Heart right ventricle (tissue), 16 donors: ENCODE data around the gene RPLP2. TPM values are rescaled to one million over a fixed set of nuclear protein-coding genes. Genes with fewer than 3 reads are reported as not detected.
A peak's percentile ranks its signal among the peaks of the same experiment; 100 is the strongest.

Experiments used
- ATAC-seq, 8 donors: fragments of 200-7000 bp; cut with Tn5 transposase; one replicate each; pipeline ENCODE4 v1.9.1; 2020; ENCODE audit warnings: mild to moderate bottlenecking in 8 of 8, moderate library complexity in 8 of 8, moderate number of reproducible peaks in 1 of 8
- DNase-seq, 2 donors: peaks; one replicate each; pipeline ENCODE4 v3.0.0-alpha.2; 2020
- H3K27ac ChIP-seq, 10 donors: fragments of 200-600 bp; sonication (generic) in 2 of 10; one replicate each; pipeline versions ENCODE4 v1.5.0 to v1.8.0; 2020 to 2022; ENCODE audit warnings: mild to moderate bottlenecking in 3 of 10
- H3K27me3 ChIP-seq, 7 donors: fragments of 200-600 bp; one replicate each; pipeline ENCODE4 v1.8.0; 2021 to 2022; ENCODE audit warnings: mild to moderate bottlenecking in 2 of 7
- H3K36me3 ChIP-seq, 9 donors: fragments of 200-600 bp; sonication (generic) in 1 of 9; one replicate each; pipeline versions ENCODE4 v1.5.0 to v1.8.0; 2020 to 2022; ENCODE audit warnings: mild to moderate bottlenecking in 2 of 9
- H3K4me1 ChIP-seq, 9 donors: fragments of 200-600 bp; sonication (generic) in 1 of 9; one replicate each; pipeline versions ENCODE4 v1.5.0 to v1.8.0; 2020 to 2022; ENCODE audit warnings: mild to moderate bottlenecking in 4 of 9
- H3K4me3 ChIP-seq, 10 donors: fragments of 200-600 bp; sonication (generic) in 2 of 10; one replicate each; pipeline versions ENCODE4 v1.5.0 to v1.8.0; 2020 to 2022; ENCODE audit warnings: mild to moderate bottlenecking in 7 of 10, moderate library complexity in 2 of 10
- H3K9me3 ChIP-seq, 11 donors: fragments of 200-600 bp in 10 of 11; sonication (generic) in 2 of 11; one replicate each; pipeline versions ENCODE4 v1.5.0 to v1.8.0; 2013 to 2022; ENCODE audit warnings: mild to moderate bottlenecking in 2 of 11, control low read depth in 1 of 11, moderate library complexity in 1 of 11
- WGBS, 2 donors: extraction: QIAGEN DNeasy Blood & Tissue Kit; methylation state at CpG; one replicate each; pipeline ENCODE4 v1.1.7; 2013; ENCODE audit warnings: inconsistent platforms in 1 of 2; 5-methylcytosine and 5-hydroxymethylcytosine counted together
- intact Hi-C, 10 donors: fragments of 100-400 bp; cut with DNase I; formaldehyde crosslinking; loops; one replicate each; pipeline versions ENCODE4 v1.11.1 to v1.14.2; 2022
- polyA plus RNA-seq, 2 donors: library from polyadenylated mRNA; stranded (reverse); fragments of 200-250 nt; gene quantifications; one replicate each; pipeline ENCODE4 v1.2.3, GENCODE V29; 2013
- total RNA-seq, 10 donors: library from RNA; stranded (reverse); fragmentation: NEBNext Ultra II Directional in 3 of 10; extraction: Animal tissue kit (Norgen Biotek cat#: 25700) in 3 of 10; gene quantifications; one replicate each; pipeline versions ENCODE4 v1.2.1 to v1.2.4, GENCODE V29; 2021 to 2023
- TF ChIP-seq, protein P1 (sequence below), 9 donors: fragments of 200-600 bp; sonication (generic) in 2 of 9; IDR thresholded peaks; one replicate each; pipeline versions ENCODE4 v1.5.0 to v1.8.0; 2021 to 2022; ENCODE audit warnings: antibody characterized with exemption in 9 of 9, mild to moderate bottlenecking in 5 of 9, moderate library complexity in 1 of 9
- donor health status: Arrhythmogenic right ventricular cardiomyopathy.
- donor health status: ischemic (EF 13 %, LVEDD 7.1; RV severe dilation, severe dysfunction).
- donor health status: healthy with polysubstance abuse.
- donor health status: DM: no; HTN: yes; CAD: no.
- donor health status: DM: no; HTN: no; CAD: no.
- donor health status: ischemic (EF 25% LVEDD 6.9; RV normal size, moderate dysfunction).
- donor health status: ischemic (EF 25% LVEDD 5.7; RV mildly dilated, moderate dysfunction).
- donor health status: healthy.
- donor health status: DM: yes; HTN: yes; CAD: no.
- donor health status: Ischemic cardiomyopathy.
- donor health status: ischemic (EF 35%, LVEDD 5.7; RV mildly dilated, moderate dysfunction).
- donor health status: nonischemic (EF 11% LVEDD 7.7; RV severe dilation, severe dysfunction).
- donor health status: DM: yes; HTN: yes; CAD: no.
- donor health status: PGD.
- donor health status: ischemic (EF 29% LVEDD 5.4; RV normal size, mild dysfunction).
- donor health status: nonischemic (EF 23%, LVEDD 6.1; RV moderate dilation, normal function).

RPLP2 gene
- total and polyA plus RNA-seq, 12 donors, result 765 to 1,699 (median 918) TPM

DNA sequence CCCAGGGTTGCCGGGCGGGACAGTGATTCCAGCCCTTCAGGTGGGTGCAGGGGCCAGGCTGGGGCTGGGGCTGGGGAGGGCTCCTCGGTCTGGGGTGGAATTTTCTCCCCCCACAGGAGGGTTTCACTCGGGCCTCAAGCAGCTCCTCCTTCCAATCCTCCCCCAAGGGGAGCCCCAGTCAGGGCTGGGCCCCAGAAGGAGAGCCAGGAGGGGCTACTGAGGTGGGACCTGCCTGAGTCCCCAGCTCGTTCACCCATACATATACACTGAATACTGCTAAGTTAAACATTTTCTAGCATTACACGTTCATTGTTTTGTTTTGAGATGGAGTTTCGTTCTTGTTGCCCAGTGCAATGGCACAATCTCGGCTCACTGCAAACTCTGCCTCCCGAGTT is 16.5 kb downstream of the RPLP2 start:
- H3K4me1 ChIP-seq, result peaks cover 40 to 88% (median 70%) of the 10 kb centered on the region in 9 donors
- H3K27ac ChIP-seq, result peak overlapping the region in 8 of 10 donors; percentile 72 to 90 (median 88)
- H3K27me3 ChIP-seq, result peaks cover 0 to 50% (median 0%) of the 10 kb centered on the region in 7 donors
- intact Hi-C loops, result no loop called here
- peaks cover 0 to 46% (median 20%) of the 10 kb centered on the region in 9 donors for H3K36me3 ChIP-seq
- DNase-seq, result no peak
- no peaks in the 10 kb centered on the region for H3K9me3 ChIP-seq
- ATAC-seq, result no peak
- WGBS, 2 donors, result 81 to 83% methylated on average over 9 of the region's 9 CpGs
- peak overlapping the region in 3 of 10 donors; percentile 58 to 60 (median 60) for H3K4me3 ChIP-seq
- TF ChIP-seq, protein P1, sequence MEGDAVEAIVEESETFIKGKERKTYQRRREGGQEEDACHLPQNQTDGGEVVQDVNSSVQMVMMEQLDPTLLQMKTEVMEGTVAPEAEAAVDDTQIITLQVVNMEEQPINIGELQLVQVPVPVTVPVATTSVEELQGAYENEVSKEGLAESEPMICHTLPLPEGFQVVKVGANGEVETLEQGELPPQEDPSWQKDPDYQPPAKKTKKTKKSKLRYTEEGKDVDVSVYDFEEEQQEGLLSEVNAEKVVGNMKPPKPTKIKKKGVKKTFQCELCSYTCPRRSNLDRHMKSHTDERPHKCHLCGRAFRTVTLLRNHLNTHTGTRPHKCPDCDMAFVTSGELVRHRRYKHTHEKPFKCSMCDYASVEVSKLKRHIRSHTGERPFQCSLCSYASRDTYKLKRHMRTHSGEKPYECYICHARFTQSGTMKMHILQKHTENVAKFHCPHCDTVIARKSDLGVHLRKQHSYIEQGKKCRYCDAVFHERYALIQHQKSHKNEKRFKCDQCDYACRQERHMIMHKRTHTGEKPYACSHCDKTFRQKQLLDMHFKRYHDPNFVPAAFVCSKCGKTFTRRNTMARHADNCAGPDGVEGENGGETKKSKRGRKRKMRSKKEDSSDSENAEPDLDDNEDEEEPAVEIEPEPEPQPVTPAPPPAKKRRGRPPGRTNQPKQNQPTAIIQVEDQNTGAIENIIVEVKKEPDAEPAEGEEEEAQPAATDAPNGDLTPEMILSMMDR (IDR thresholded peaks at IDR 0.05), result no peak

DNA sequence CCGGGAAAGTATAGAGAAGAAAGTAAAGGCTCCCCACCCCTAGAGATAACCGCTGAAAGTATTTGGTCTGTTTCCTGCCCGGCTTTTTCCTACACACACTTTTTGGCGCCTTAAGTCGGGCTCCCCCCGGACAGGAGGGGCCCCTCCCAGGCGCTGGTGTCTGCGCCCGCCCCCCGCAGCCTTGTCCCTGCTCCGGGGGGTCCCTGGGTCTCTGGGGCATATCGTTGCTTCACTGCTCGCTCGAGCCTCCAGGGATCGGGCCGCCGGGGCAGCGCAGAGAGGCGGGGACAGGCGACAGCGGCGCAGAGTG is 17.0 kb downstream of the RPLP2 start:
- Histone ChIP-seq H3K27me3 (peaks cover 0 to 56% (median 0%) of the 10 kb centered on the region in 7 donors), H3K36me3 (peaks cover 0 to 42% (median 20%) of the 10 kb centered on the region in 9 donors), H3K4me1 (peaks cover 36 to 88% (median 67%) of the 10 kb centered on the region in 9 donors), H3K27ac (peak overlapping the region; percentile 72 to 90 (median 86)), H3K9me3 (no peaks in the 10 kb centered on the region), H3K4me3 (peak overlapping the region; percentile 24 to 69 (median 58))
- 1 to 4% methylated on average over 21 to 22 of the region's 22 CpGs for WGBS, 2 donors
- ATAC-seq (peak in 2 of 8 donors; percentile 1 to 3), DNase-seq (no peak)
- intact Hi-C loops, result no loop called here
- TF ChIP-seq, protein P1 (IDR thresholded peaks at IDR 0.05), result no peak

DNA sequence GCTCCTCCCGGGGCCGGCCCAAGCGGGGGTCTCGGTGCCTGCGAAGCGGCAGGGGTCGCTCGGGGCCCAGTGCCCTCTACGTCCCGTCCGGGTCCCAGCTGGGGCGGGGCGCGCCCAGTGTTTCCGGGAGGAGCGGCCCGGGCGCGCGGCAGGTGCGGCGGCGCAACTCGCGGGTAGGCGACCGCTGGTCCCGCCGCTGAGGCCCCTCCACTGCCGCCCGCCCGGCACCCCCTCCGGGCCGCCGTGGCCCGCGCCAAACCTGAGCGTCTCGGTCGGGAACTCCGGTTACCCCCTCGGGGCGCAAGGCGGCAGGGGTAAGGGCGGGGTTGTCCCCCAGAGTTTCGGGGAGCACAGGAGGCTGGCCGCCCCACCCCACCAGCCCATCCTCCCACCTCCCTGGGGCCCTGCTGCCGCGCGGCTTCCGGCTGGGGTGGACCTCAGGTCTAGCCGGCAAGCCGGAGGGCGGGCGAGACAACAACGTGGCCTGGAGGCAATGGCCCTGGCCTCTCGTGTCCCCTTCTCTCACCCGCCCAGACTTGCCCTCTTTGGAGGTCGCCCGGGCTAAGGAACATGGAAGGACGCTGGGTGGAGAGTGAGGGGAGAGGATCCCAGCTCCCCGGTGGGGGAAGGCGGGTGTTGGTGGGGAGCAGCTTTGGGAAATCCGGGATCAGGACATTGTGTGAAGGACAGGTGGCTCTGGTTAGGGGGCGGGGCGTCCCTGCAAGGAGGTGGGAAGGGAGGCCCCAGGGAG is 17.6 kb downstream of the RPLP2 start:
- Histone ChIP-seq H3K9me3 (no peaks in the 10 kb centered on the region), H3K27me3 (peaks cover 0 to 61% (median 0%) of the 10 kb centered on the region in 7 donors), H3K4me3 (peak overlapping the region; percentile 24 to 69 (median 58)), H3K4me1 (peaks cover 34 to 88% (median 67%) of the 10 kb centered on the region in 9 donors), H3K27ac (peak overlapping the region; percentile 72 to 90 (median 86)), H3K36me3 (peaks cover 0 to 37% (median 19%) of the 10 kb centered on the region in 9 donors)
- 4 to 7% methylated on average over 42 to 66 of the region's 66 CpGs for WGBS, 2 donors
- ATAC-seq (peak in 4 of 8 donors; percentile 3 to 25 (median 14)), DNase-seq (peak in 1 of 2 donors; percentile 56)
- intact Hi-C loops, result no loop called here
- TF ChIP-seq, protein P1 (IDR thresholded peaks at IDR 0.05), result no peak

DNA sequence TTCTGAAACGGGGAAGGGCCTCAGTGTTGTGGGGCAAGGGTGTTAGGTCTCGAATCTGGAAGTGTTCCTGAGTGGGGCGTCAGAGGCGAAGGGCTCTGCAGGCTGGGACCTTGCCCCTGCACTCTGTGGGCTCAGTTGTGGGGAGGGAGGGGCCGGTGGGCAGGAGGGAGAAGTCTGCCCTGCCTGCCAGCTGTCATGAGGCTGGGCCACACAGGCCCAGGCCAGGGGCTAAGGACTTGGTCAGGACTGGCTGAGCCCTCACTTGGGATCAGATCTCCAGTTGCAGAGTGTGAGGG is 18.1 kb downstream of the RPLP2 start, which contains the start of gene CRACR2B:
CRACR2B (plus strand) TSS at position 23 of the 296 bp plus-strand sequence. CDS start 689 bp downstream, outside the sequence.
- TF ChIP-seq, protein P1 (IDR thresholded peaks at IDR 0.05), result no peak
- intact Hi-C loops, result no loop called here
- Histone ChIP-seq H3K4me1 (peaks cover 35 to 86% (median 65%) of the 10 kb centered on the region in 9 donors), H3K9me3 (no peaks in the 10 kb centered on the region), H3K4me3 (peak within 1 kb of the TSS; percentile 24 to 69 (median 58)), H3K27ac (peak within 1 kb of the TSS; percentile 72 to 90 (median 86)), H3K27me3 (peaks cover 0 to 64% (median 0%) of the 10 kb centered on the region in 7 donors), H3K36me3 (peaks cover 0 to 32% (median 19%) of the 10 kb centered on the region in 9 donors)
- DNase-seq (no peak), ATAC-seq (no peak)
- WGBS, 2 donors, result 41 to 49% methylated on average over 5 of the region's 5 CpGs
